HUES48 (cell line): ENCODE data around the gene OXCT1.
"Not testable (repeated sequence)": the region's sequence is repeated elsewhere in the genome, so short reads cannot be mapped to it uniquely, and the experiment has no call there.

ENCODE experiments used
- H3K27ac ChIP-seq: one replicate; pipeline ENCODE4 v1.7.0; 2013; ENCODE audit warnings: low read depth, low read length, inconsistent platforms
- H3K27me3 ChIP-seq: 2 replicates; pipeline ENCODE4 v1.6.1; 2013; ENCODE audit warnings: mild to moderate bottlenecking, low read length; ENCODE audit not compliant: control insufficient read depth, insufficient read depth
- H3K36me3 ChIP-seq: 2 replicates; pipeline ENCODE4 v1.6.1; 2013; ENCODE audit warnings: low read length; ENCODE audit not compliant: control insufficient read depth, insufficient read depth
- H3K4me1 ChIP-seq: 2 replicates; pipeline ENCODE4 v1.6.1; 2013; ENCODE audit warnings: mild to moderate bottlenecking, low read length; ENCODE audit not compliant: control insufficient read depth, insufficient read depth
- H3K4me3 ChIP-seq: 2 replicates; pipeline ENCODE4 v1.5.1; 2013; ENCODE audit warnings: mild to moderate bottlenecking, low read depth, low read length
- H3K9ac ChIP-seq: 2 replicates; pipeline ENCODE4 v1.6.1; 2013; ENCODE audit warnings: mild to moderate bottlenecking, low read depth, low read length, moderate library complexity
- H3K9me3 ChIP-seq: 2 replicates; pipeline ENCODE4 v1.6.1; 2013; ENCODE audit warnings: low read length; ENCODE audit not compliant: control insufficient read depth, insufficient read depth

The OXCT1 gene

GRCh38 chr5:41754857-41755256, 115.4 kb downstream of the OXCT1 start:
- Histone ChIP-seq H3K4me1 (0 out of 2 replicates have a peak, but pooled peaks cover 6% of the 10 kb centered on the region), H3K27ac (no peak overlapping the region), H3K9ac (no peak overlapping the region), H3K27me3 (no peaks in the 10 kb centered on the region), H3K9me3 (no peaks in the 10 kb centered on the region), H3K4me3 (no peak overlapping the region), H3K36me3 (no peaks in the 10 kb centered on the region)

- Histone ChIP-seq H3K4me3 (no peak overlapping the region), H3K9me3 (no peaks in the 10 kb centered on the region), H3K27ac (no peak overlapping the region), H3K27me3 (no peaks in the 10 kb centered on the region), H3K36me3 (peaks cover 23% of the 10 kb centered on the region; the same call in 1 of the 2 replicates), H3K9ac (no peak overlapping the region), H3K4me1 (0 out of 2 replicates have a peak, but pooled peaks cover 9% of the 10 kb centered on the region)
Observed at GRCh38 chr5:41751867-41752266, 118.4 kb downstream of the OXCT1 start.

GRCh38 chr5:41748631-41749030, 121.6 kb downstream of the OXCT1 start:
- no peak overlapping the region for H3K9ac ChIP-seq
- H3K27ac ChIP-seq = no peak overlapping the region
- no peak overlapping the region for H3K4me3 ChIP-seq
- no peaks in the 10 kb centered on the region for H3K9me3 ChIP-seq
- 0 out of 2 replicates have a peak, but pooled peaks cover 9% of the 10 kb centered on the region for H3K4me1 ChIP-seq
- H3K36me3 ChIP-seq = peaks cover 23% of the 10 kb centered on the region; the same call in 1 of the 2 replicates
- H3K27me3 ChIP-seq = no peaks in the 10 kb centered on the region

GRCh38 chr5:41747708-41748107, 122.5 kb downstream of the OXCT1 start:
- 0 out of 2 replicates have a peak, but pooled peaks cover 9% of the 10 kb centered on the region for H3K4me1 ChIP-seq
- no peaks in the 10 kb centered on the region for H3K27me3 ChIP-seq
- no peak overlapping the region for H3K4me3 ChIP-seq
- no peak overlapping the region for H3K9ac ChIP-seq
- H3K9me3 ChIP-seq = no peaks in the 10 kb centered on the region
- H3K36me3 ChIP-seq = peaks cover 23% of the 10 kb centered on the region; the same call in 1 of the 2 replicates
- no peak overlapping the region for H3K27ac ChIP-seq

GRCh38 chr5:41747301-41747700, 122.9 kb downstream of the OXCT1 start:
- Histone ChIP-seq H3K36me3 (peaks cover 23% of the 10 kb centered on the region; the same call in 1 of the 2 replicates), H3K4me1 (0 out of 2 replicates have a peak, but pooled peaks cover 9% of the 10 kb centered on the region), H3K27ac (no peak overlapping the region), H3K27me3 (no peaks in the 10 kb centered on the region), H3K9me3 (no peaks in the 10 kb centered on the region), H3K4me3 (no peak overlapping the region), H3K9ac (no peak overlapping the region)

- H3K9me3 ChIP-seq, H3K27ac ChIP-seq, H3K9ac ChIP-seq, H3K4me3 ChIP-seq, H3K27me3 ChIP-seq, H3K4me1 ChIP-seq: not testable (repeated sequence)
- peaks cover 19% of the 10 kb centered on the region for H3K36me3 ChIP-seq
Observed at GRCh38 chr5:41742608-41743007, 127.6 kb downstream of the OXCT1 start.

GRCh38 chr5:41738710-41739354, 131.4 kb downstream of the OXCT1 start:
- Histone ChIP-seq H3K9me3 (no peaks in the 10 kb centered on the region), H3K36me3 (peaks cover 13% of the 10 kb centered on the region), H3K4me3 (no peak overlapping the region), H3K9ac (no peak overlapping the region), H3K27ac (no peak overlapping the region), H3K27me3 (no peaks in the 10 kb centered on the region), H3K4me1 (no peaks in the 10 kb centered on the region)

GRCh38 chr5:41736641-41737040, 133.6 kb downstream of the OXCT1 start:
- H3K36me3 ChIP-seq = peaks cover 13% of the 10 kb centered on the region
- no peak overlapping the region for H3K9ac ChIP-seq
- H3K4me3 ChIP-seq = no peak overlapping the region
- H3K27me3 ChIP-seq = no peaks in the 10 kb centered on the region
- no peaks in the 10 kb centered on the region for H3K4me1 ChIP-seq
- H3K27ac ChIP-seq = no peak overlapping the region
- H3K9me3 ChIP-seq = no peaks in the 10 kb centered on the region

GRCh38 chr5:41735213-41735612, 135.0 kb downstream of the OXCT1 start:
- Histone ChIP-seq H3K4me1 (no peaks in the 10 kb centered on the region), H3K36me3 (peaks cover 13% of the 10 kb centered on the region), H3K9ac (no peak overlapping the region), H3K4me3 (no peak overlapping the region), H3K9me3 (no peaks in the 10 kb centered on the region), H3K27ac (no peak overlapping the region), H3K27me3 (no peaks in the 10 kb centered on the region)

- not testable (repeated sequence) for H3K27me3 ChIP-seq, H3K27ac ChIP-seq, H3K9me3 ChIP-seq, H3K36me3 ChIP-seq, H3K4me3 ChIP-seq, H3K9ac ChIP-seq, H3K4me1 ChIP-seq
Observed at GRCh38 chr5:41729381-41729780, 140.8 kb downstream of the OXCT1 start.

- Histone ChIP-seq H3K9ac (no peak overlapping the region), H3K4me1 (no peaks in the 10 kb centered on the region), H3K27me3 (no peaks in the 10 kb centered on the region), H3K4me3 (no peak overlapping the region), H3K36me3 (no peaks in the 10 kb centered on the region; the same call in 1 of the 2 replicates), H3K27ac (no peak overlapping the region), H3K9me3 (no peaks in the 10 kb centered on the region)
Observed at GRCh38 chr5:41728281-41728680, 141.9 kb downstream of the OXCT1 start.
